MM.1S (cell line): ENCODE results near the gene KRT79.

Source experiments
- DNase-seq: peaks from one replicate; pipeline ENCODE4 v3.0.0-alpha.2; 2015
- H2AFZ ChIP-seq: fragments of 300-600 bp; sonication (generic); 2 replicates; pipeline ENCODE4 v1.6.0; 2016; ENCODE audit warnings: antibody characterized with exemption, low read length
- H3F3A ChIP-seq: fragments of 300-600 bp; sonication (generic); 2 replicates; pipeline ENCODE4 v1.6.1; 2016; ENCODE audit warnings: mild to moderate bottlenecking, antibody characterized with exemption, low read length, moderate library complexity, mixed read lengths; ENCODE audit not compliant: insufficient read depth
- H3K27ac ChIP-seq: fragments of 300-600 bp; sonication (generic); 2 replicates; pipeline ENCODE4 v1.5.1; 2016; ENCODE audit warnings: mild to moderate bottlenecking, low read length
- H3K27me3 ChIP-seq: fragments of 300-600 bp; sonication (generic); replicated peaks from 2 replicates; pipeline ENCODE4 v1.6.0; 2016; ENCODE audit warnings: low read length; ENCODE audit not compliant: insufficient read depth
- H3K36me3 ChIP-seq: fragments of 300-600 bp; sonication (generic); replicated peaks from 2 replicates; pipeline ENCODE4 v1.6.1; 2016; ENCODE audit warnings: mild to moderate bottlenecking, low read length, mixed read lengths; ENCODE audit not compliant: insufficient read depth
- H3K4me1 ChIP-seq: fragments of 300-600 bp; sonication (generic); 2 replicates; pipeline ENCODE4 v1.6.1; 2016; ENCODE audit warnings: low read length, mixed read lengths
- H3K4me2 ChIP-seq: fragments of 300-600 bp; sonication (generic); 2 replicates; pipeline ENCODE4 v1.6.0; 2016; ENCODE audit warnings: low read depth, low read length
- H3K4me3 ChIP-seq: fragments of 300-600 bp; sonication (generic); 2 replicates; pipeline ENCODE4 v1.5.1; 2016; ENCODE audit warnings: low read length, mixed read lengths
- H3K79me2 ChIP-seq: fragments of 300-600 bp; sonication (generic); 2 replicates; pipeline ENCODE4 v1.6.1; 2016; ENCODE audit warnings: mixed run types, low read length, mixed read lengths
- H3K9ac ChIP-seq: fragments of 300-600 bp; sonication (generic); 2 replicates; pipeline ENCODE4 v1.6.1; 2016; ENCODE audit warnings: low read length, mixed read lengths
- H3K9me2 ChIP-seq: fragments of 300-600 bp; sonication (generic); replicated peaks from 2 replicates; pipeline ENCODE4 v1.6.1; 2016; ENCODE audit warnings: mild to moderate bottlenecking, low read length, mixed read lengths; ENCODE audit not compliant: insufficient read depth
- H3K9me3 ChIP-seq: fragments of 300-600 bp; sonication (generic); replicated peaks from 2 replicates; pipeline ENCODE4 v1.6.1; 2016; ENCODE audit warnings: mild to moderate bottlenecking, low read length, mixed read lengths; ENCODE audit not compliant: insufficient read depth
- H4K20me1 ChIP-seq: fragments of 300-600 bp; sonication (generic); 2 replicates; pipeline ENCODE4 v1.6.1; 2016; ENCODE audit warnings: mild to moderate bottlenecking, low read length, moderate library complexity, mixed read lengths; ENCODE audit not compliant: insufficient read depth
- EZH2 ChIP-seq: fragments of 300-600 bp; sonication (generic); optimal IDR thresholded peaks from 2 replicates; pipeline ENCODE3; 2017; ENCODE audit warnings: low read depth, mild to moderate bottlenecking, antibody characterized with exemption, low read length, mixed read lengths
- EZH2phosphoT487 ChIP-seq: fragments of 300-600 bp; sonication (generic); IDR thresholded peaks from 2 replicates; pipeline ENCODE4 v1.6.1; 2018; ENCODE audit warnings: antibody characterized with exemption, low read length
- TF ChIP-seq, protein P1 (sequence below): fragments of 300-600 bp; sonication (generic); IDR thresholded peaks from 2 replicates; pipeline ENCODE4 v1.5.1; 2016; ENCODE audit warnings: antibody characterized with exemption, low read length, mixed read lengths

The KRT79 gene

DNA sequence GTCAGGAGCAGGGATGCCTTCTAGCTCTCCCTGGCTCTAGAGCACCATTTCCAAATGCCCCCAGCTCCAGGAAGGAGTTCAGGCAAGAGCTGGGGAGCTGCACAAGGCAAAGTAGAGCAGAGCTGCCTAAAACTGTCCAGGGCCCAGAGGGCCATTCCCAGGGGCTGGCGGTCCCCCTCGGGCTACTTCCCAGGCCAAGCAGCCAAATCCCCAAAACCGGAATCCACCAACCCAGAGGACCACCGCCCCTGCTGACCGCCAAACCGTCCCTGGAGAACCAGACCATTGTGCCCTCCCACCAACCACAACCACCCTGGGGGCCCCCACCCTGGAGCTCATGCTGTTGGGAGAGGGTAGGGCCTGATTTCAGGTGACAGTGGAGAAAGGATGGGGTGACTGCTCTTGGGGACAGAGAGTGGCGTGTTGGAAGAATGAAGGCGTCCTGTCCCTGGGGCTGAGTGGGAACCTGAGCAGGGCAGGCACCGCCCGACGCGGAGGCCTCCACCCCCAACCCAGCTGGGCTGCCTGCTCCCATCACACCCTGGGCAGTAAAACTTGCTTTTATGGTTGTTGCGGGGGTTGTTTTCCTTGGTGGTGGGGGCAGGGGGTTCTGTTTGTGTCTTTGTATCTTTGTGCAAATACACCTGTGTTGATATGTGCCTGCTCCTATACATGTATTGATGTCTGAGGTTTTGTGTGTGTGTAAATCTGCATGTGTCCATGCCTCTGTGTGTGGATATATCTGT lies 38.7 kb upstream of the KRT79 start:
- TF ChIP-seq EZH2 (no peak), EZH2phosphoT487 (no peak)
- TF ChIP-seq, protein P1, sequence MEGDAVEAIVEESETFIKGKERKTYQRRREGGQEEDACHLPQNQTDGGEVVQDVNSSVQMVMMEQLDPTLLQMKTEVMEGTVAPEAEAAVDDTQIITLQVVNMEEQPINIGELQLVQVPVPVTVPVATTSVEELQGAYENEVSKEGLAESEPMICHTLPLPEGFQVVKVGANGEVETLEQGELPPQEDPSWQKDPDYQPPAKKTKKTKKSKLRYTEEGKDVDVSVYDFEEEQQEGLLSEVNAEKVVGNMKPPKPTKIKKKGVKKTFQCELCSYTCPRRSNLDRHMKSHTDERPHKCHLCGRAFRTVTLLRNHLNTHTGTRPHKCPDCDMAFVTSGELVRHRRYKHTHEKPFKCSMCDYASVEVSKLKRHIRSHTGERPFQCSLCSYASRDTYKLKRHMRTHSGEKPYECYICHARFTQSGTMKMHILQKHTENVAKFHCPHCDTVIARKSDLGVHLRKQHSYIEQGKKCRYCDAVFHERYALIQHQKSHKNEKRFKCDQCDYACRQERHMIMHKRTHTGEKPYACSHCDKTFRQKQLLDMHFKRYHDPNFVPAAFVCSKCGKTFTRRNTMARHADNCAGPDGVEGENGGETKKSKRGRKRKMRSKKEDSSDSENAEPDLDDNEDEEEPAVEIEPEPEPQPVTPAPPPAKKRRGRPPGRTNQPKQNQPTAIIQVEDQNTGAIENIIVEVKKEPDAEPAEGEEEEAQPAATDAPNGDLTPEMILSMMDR, result no peak
- DNase-seq, result no peak
- H3K79me2 ChIP-seq, result no peaks in the 10 kb centered on the region
- no peaks in the 10 kb centered on the region for H3K27me3 ChIP-seq
- no peaks in the 10 kb centered on the region for H3F3A ChIP-seq
- H4K20me1 ChIP-seq, result no peaks in the 10 kb centered on the region
- H3K36me3 ChIP-seq, result no peaks in the 10 kb centered on the region
- H3K9me2 ChIP-seq, result no peaks in the 10 kb centered on the region
- no peak overlapping the region for H3K27ac ChIP-seq
- H3K9ac ChIP-seq, result no peak overlapping the region
- no peak overlapping the region for H3K4me2 ChIP-seq
- H2AFZ ChIP-seq, result no peak overlapping the region
- H3K4me3 ChIP-seq, result no peak overlapping the region
- no peaks in the 10 kb centered on the region for H3K9me3 ChIP-seq
- H3K4me1 ChIP-seq, result 0 out of 2 replicates have a peak, but pooled peaks cover 9% of the 10 kb centered on the region

DNA sequence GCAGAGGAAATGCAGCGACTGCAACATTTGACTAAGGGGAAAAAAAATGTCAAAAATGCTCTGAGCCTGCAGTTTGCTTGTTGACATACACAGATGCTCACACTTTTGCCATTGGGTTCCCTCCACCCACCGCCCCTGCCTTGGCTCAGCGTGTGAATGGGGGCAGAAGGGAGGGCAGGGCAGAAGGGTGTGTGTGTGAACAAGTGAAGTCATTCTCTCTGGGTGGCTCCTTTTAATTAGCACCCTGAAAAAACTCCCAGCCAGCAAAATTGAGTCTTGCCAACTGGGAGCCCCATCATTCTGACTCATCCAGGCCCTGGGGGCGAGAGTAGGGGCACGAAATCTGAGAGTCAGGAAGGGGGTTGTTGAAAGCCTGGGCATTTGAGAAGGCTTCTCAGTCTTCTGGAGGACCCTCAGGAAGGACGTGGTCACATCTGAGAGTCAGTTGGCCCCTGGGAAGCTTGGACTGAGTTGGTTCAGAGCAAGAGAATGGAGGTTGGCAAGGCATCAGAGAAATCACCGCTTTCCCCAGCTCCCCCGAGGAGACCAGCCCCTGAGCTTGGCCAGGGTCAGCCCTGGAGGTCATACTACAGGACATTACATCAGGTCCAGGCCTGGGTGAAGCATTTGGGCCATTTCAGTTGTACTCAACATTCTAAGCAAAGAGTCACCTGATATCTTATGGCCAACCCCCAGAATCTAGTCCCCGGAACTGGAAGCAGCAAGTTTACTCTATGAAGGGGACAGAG lies 37.4 kb upstream of the KRT79 start:
- Histone ChIP-seq H3K27ac (no peak overlapping the region), H3K4me1 (0 out of 2 replicates have a peak, but pooled peaks cover 9% of the 10 kb centered on the region), H3K9me3 (no peaks in the 10 kb centered on the region), H3K79me2 (no peaks in the 10 kb centered on the region), H3K36me3 (no peaks in the 10 kb centered on the region), H3F3A (no peaks in the 10 kb centered on the region), H3K4me3 (no peak overlapping the region), H3K9ac (no peak overlapping the region), H4K20me1 (no peaks in the 10 kb centered on the region), H3K27me3 (no peaks in the 10 kb centered on the region), H3K9me2 (no peaks in the 10 kb centered on the region), H2AFZ (no peak overlapping the region), H3K4me2 (no peak overlapping the region)
- TF ChIP-seq EZH2phosphoT487 (no peak), EZH2 (no peak)
- TF ChIP-seq, protein P1, result no peak
- DNase-seq, result no peak

DNA sequence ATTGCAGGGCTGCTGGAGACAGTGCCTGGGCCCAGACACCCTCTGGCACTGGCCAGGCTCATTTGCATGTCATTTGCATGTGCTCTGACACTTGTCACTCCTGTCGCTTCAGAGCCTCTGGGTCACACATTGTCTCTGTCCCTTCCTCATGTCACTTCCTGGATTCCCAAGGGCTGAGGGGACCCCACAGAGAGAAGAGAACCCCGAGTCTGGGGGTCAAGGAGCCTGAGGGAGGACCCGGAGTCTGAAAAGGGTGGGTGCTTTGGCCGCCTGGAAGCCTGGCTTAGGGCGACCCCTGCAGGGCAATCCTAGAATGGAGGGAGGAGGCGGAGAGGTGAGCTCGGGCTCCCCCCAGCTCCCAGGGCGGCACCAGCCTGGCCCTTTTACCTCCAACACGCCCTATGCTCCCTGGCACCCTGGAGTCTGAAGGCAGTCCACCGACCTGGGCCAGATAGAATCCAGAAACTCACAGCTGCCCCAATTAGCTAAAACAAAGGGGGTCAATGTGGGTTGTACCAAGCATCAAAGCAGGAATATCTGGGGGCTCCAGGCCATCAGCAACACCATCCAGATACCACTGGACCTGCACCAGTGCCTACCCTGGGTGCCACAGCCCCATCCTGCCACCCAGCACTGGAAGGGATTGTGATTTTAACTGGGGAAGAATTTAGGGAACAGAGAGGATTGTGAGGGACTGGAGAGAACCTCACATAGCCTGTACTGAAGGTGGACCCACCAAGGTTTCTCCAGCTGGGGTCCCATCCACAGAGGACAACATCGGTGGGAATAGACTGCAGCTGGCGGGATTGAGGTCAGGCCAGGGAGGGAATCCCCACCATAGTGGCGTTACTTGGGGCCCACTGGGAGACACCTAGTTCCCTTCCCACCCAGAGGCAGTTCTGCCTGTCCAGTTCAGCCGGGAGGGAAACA lies 36.5 kb upstream of the KRT79 start:
- Histone ChIP-seq H3K9ac (no peak overlapping the region), H3K9me2 (no peaks in the 10 kb centered on the region), H3K4me2 (peak overlapping the region; percentile 54; the same call in 1 of the 2 replicates), H4K20me1 (no peaks in the 10 kb centered on the region), H3K36me3 (no peaks in the 10 kb centered on the region), H3K4me1 (0 out of 2 replicates have a peak, but pooled peaks cover 9% of the 10 kb centered on the region), H3K79me2 (no peaks in the 10 kb centered on the region), H2AFZ (peak overlapping the region; percentile 37; the same call in 1 of the 2 replicates), H3K27ac (no peak overlapping the region), H3F3A (no peaks in the 10 kb centered on the region), H3K27me3 (no peaks in the 10 kb centered on the region), H3K9me3 (no peaks in the 10 kb centered on the region), H3K4me3 (peak overlapping the region; percentile 21; the same call in 1 of the 2 replicates)
- TF ChIP-seq EZH2phosphoT487, result no peak
- TF ChIP-seq, protein P1, result peak; percentile 92
- DNase-seq, result peak; percentile 44
